Endothelial cell of umbilical vein (primary cell): ENCODE results near the gene TMEM106C.

Source experiments
- JUN ChIP-seq: IDR thresholded peaks from 2 replicates; pipeline ENCODE4 v1.6.1; 2011; ENCODE audit warnings: borderline replicate concordance, low read depth; ENCODE audit not compliant: insufficient read length, insufficient read depth
- MYC ChIP-seq: IDR thresholded peaks from one replicate; pipeline ENCODE4 v1.6.1; 2011; ENCODE audit warnings: mild to moderate bottlenecking, low read depth, low read length
- POLR2A ChIP-seq: IDR thresholded peaks from 2 replicates; pipeline ENCODE4 v1.6.1; 2012; ENCODE audit warnings: low read depth, mild to moderate bottlenecking, control low read depth, low read length
- POLR2AphosphoS5 ChIP-seq: IDR thresholded peaks from 2 replicates; pipeline ENCODE4 v1.6.1; 2012; ENCODE audit warnings: low read depth, mild to moderate bottlenecking, control low read depth, low read length, moderate library complexity; ENCODE audit not compliant: insufficient read depth
- TF ChIP-seq, protein P1 (sequence below), 2 donors: IDR thresholded peaks; 1 replicate in 1 of 2; 2 replicates in 1 of 2; pipeline ENCODE4 v1.5.1; 2011; ENCODE audit warnings: low read length in 2 of 2, mild to moderate bottlenecking in 2 of 2, moderate library complexity in 2 of 2, control low read depth in 1 of 2, inconsistent platforms in 1 of 2, low read depth in 1 of 2; ENCODE audit not compliant: insufficient read depth in 1 of 2; ENCODE audit errors: extremely low read depth in 1 of 2
- TF ChIP-seq, protein P2 (sequence below): IDR thresholded peaks from 2 replicates; pipeline ENCODE4 v1.6.1; 2011; ENCODE audit not compliant: insufficient read depth, insufficient read length

DNA sequence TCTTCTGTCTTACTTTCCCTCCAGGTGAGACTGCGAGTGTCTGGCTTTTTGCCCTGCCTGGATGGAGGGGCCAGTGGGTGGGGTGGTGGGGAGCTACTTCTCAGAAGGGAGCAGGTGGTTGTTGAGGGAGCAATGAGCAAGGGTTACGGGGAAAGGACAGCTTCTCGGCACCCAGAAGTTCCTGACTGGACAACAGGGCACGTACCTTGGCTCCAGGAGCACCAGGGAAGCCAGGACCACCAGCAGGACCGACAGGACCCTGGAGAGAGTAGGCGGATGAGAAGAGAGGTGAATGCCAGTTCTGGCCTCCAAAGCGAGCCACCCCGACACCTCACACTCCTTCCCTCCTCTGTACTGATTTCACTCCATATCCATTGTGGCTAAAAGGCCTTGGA lies 25.6 kb downstream of the TMEM106C start:
- TF ChIP-seq, protein P1, sequence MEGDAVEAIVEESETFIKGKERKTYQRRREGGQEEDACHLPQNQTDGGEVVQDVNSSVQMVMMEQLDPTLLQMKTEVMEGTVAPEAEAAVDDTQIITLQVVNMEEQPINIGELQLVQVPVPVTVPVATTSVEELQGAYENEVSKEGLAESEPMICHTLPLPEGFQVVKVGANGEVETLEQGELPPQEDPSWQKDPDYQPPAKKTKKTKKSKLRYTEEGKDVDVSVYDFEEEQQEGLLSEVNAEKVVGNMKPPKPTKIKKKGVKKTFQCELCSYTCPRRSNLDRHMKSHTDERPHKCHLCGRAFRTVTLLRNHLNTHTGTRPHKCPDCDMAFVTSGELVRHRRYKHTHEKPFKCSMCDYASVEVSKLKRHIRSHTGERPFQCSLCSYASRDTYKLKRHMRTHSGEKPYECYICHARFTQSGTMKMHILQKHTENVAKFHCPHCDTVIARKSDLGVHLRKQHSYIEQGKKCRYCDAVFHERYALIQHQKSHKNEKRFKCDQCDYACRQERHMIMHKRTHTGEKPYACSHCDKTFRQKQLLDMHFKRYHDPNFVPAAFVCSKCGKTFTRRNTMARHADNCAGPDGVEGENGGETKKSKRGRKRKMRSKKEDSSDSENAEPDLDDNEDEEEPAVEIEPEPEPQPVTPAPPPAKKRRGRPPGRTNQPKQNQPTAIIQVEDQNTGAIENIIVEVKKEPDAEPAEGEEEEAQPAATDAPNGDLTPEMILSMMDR (IDR thresholded peaks at IDR 0.05; ENCODE audit: extremely low read depth in 1 of 2, insufficient read depth in 1 of 2, low read depth in 1 of 2, low read length in 2 of 2), result no peak
- TF ChIP-seq JUN, result no peak
- no peak for TF ChIP-seq POLR2A
- no peak for TF ChIP-seq MYC
- TF ChIP-seq, protein P2, sequence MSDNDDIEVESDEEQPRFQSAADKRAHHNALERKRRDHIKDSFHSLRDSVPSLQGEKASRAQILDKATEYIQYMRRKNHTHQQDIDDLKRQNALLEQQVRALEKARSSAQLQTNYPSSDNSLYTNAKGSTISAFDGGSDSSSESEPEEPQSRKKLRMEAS, result no peak
- TF ChIP-seq POLR2AphosphoS5, result no peak
